Measurements from ENCODE around the gene GLT1D1.
"Not testable (repeated sequence)": the region's sequence is repeated elsewhere in the genome, so short reads cannot be mapped to it uniquely, and the experiment has no call there.

The GLT1D1 gene

GRCh38 chr12:128846671-128847070 is 6.6 kb upstream of the GLT1D1 start:
- not testable (repeated sequence) for H3K27me3 ChIP-seq (ENCODE audit: control insufficient read depth, insufficient read depth, low read length); H3K9me3 ChIP-seq (ENCODE audit: control insufficient read depth, insufficient read depth, low read length); H3K4me1 ChIP-seq (ENCODE audit: control insufficient read depth, insufficient read depth, low read length); H3K4me3 ChIP-seq (ENCODE audit: low read depth, low read length); H3K9ac ChIP-seq (ENCODE audit: low read depth, low read length); H3K36me3 ChIP-seq (ENCODE audit: control insufficient read depth, insufficient read depth, low read length)

DNA sequence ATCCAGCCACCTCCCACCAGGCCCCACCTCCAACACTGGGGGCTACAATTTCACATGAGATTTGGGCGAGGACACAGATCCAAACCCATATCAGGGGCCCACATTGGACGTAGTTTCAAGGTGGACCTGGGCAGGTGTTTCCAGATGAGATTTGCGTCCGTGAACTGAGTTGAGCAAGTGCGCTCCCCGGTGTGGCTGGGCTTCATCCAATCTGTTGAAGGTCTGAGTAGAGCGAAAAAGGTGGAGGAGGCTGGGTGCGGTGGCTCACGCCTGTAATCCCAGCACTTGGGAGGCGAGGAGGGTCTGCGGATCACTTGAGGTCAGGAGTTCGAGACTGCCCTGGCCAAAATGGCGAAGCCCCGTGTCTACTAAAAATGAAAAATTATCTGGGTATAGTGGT is 4.9 kb upstream of the GLT1D1 start:
- Histone ChIP-seq H3K9me3 (ENCODE audit: control insufficient read depth, insufficient read depth, low read length) (no peaks in the 10 kb centered on the region), H3K36me3 (ENCODE audit: control insufficient read depth, insufficient read depth, low read length) (no peaks in the 10 kb centered on the region), H3K4me3 (ENCODE audit: low read depth, low read length) (no peak overlapping the region), H3K4me1 (ENCODE audit: control insufficient read depth, insufficient read depth, low read length) (peaks cover 2% of the 10 kb centered on the region), H3K9ac (ENCODE audit: low read depth, low read length) (no peak overlapping the region), H3K27me3 (ENCODE audit: control insufficient read depth, insufficient read depth, low read length) (peaks cover 12% of the 10 kb centered on the region)

- not testable (repeated sequence) for H3K9ac ChIP-seq (ENCODE audit: low read depth, low read length); H3K9me3 ChIP-seq (ENCODE audit: control insufficient read depth, insufficient read depth, low read length)
Observed at GRCh38 chr12:128849806-128850205, 3.5 kb upstream of the GLT1D1 start.

GRCh38 chr12:128850400-128850799 is 2.9 kb upstream of the GLT1D1 start:
- no peaks in the 10 kb centered on the region for H3K36me3 ChIP-seq (ENCODE audit: control insufficient read depth, insufficient read depth, low read length)
- peaks cover 12% of the 10 kb centered on the region for H3K27me3 ChIP-seq (ENCODE audit: control insufficient read depth, insufficient read depth, low read length)
- no peak overlapping the region for H3K4me3 ChIP-seq (ENCODE audit: low read depth, low read length)
- H3K4me1 ChIP-seq (ENCODE audit: control insufficient read depth, insufficient read depth, low read length), result peaks cover 2% of the 10 kb centered on the region
- H3K9me3 ChIP-seq (ENCODE audit: control insufficient read depth, insufficient read depth, low read length), result no peaks in the 10 kb centered on the region
- no peak overlapping the region for H3K9ac ChIP-seq (ENCODE audit: low read depth, low read length)

More at GRCh38 chr12:128849806-128850205, 3.5 kb upstream of the GLT1D1 start:
- H3K27me3 ChIP-seq (ENCODE audit: control insufficient read depth, insufficient read depth, low read length), result peaks cover 12% of the 10 kb centered on the region
- not testable (repeated sequence) for H3K4me1 ChIP-seq (ENCODE audit: control insufficient read depth, insufficient read depth, low read length); H3K36me3 ChIP-seq (ENCODE audit: control insufficient read depth, insufficient read depth, low read length); H3K4me3 ChIP-seq (ENCODE audit: low read depth, low read length)

DNA sequence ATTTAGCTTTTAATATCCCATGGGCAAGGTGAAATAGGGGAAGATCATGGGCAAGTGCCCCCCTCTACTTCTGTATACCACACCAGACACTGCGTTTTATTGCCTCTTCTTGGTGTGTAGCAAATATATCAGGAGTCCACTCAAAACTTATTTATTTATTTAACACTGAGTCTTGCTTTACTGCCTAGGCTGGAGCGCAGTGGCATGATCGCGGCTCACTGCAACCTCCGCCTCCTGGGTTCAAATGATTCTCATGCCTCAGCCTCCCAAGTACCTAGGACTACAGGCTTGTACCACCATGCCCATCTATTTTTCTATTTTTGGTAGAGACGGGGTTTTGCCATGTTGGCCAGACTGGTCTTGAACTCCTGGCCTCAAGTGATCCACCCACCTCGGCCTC is 1.8 kb upstream of the GLT1D1 start:
- H3K36me3 ChIP-seq (ENCODE audit: control insufficient read depth, insufficient read depth, low read length); H3K4me3 ChIP-seq (ENCODE audit: low read depth, low read length); H3K4me1 ChIP-seq (ENCODE audit: control insufficient read depth, insufficient read depth, low read length); H3K9ac ChIP-seq (ENCODE audit: low read depth, low read length); H3K9me3 ChIP-seq (ENCODE audit: control insufficient read depth, insufficient read depth, low read length): not testable (repeated sequence)
- peaks cover 12% of the 10 kb centered on the region for H3K27me3 ChIP-seq (ENCODE audit: control insufficient read depth, insufficient read depth, low read length)

DNA sequence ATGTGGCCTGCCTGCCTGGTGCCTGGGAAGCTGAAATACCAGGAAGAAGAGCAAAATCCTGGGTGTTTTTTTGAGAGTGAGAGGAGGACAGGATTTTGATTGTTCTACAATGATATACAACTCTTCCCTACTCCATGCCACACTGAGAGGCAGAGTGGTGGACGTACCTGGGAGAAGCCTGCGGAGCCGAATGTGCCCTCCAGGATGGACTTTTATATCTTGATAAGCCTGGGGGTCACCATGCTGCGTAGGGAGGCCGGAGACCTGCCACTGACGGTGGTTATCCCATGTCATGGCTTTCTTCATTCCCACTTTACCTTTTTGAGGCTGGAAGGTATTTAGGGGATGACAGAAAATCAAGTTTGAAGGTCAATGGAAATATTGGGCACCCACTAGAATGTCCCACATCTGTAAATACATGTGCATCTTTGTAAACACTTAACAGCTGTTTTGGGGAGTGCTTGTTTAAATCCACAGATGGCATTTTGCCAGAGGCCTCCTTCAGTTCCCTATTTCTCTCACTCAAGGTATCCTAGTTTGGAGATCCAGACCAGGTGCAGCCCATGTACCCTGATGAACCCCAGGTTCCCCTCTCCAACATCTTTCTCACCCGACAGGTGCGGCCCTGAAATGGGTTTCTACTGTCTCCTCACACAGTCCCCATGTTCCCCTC is 1.1 kb upstream of the GLT1D1 start:
- no peaks in the 10 kb centered on the region for H3K9me3 ChIP-seq (ENCODE audit: control insufficient read depth, insufficient read depth, low read length)
- peaks cover 2% of the 10 kb centered on the region for H3K4me1 ChIP-seq (ENCODE audit: control insufficient read depth, insufficient read depth, low read length)
- H3K4me3 ChIP-seq (ENCODE audit: low read depth, low read length), result no peak overlapping the region
- H3K36me3 ChIP-seq (ENCODE audit: control insufficient read depth, insufficient read depth, low read length), result no peaks in the 10 kb centered on the region
- H3K9ac ChIP-seq (ENCODE audit: low read depth, low read length), result no peak overlapping the region
- peaks cover 12% of the 10 kb centered on the region for H3K27me3 ChIP-seq (ENCODE audit: control insufficient read depth, insufficient read depth, low read length)

GRCh38 chr12:128853600-128854197 is 421 bp downstream of the GLT1D1 start:
- H3K4me3 ChIP-seq (ENCODE audit: low read depth, low read length), result peak overlapping the region; percentile 65
- no peaks in the 10 kb centered on the region for H3K9me3 ChIP-seq (ENCODE audit: control insufficient read depth, insufficient read depth, low read length)
- no peak overlapping the region for H3K9ac ChIP-seq (ENCODE audit: low read depth, low read length)
- H3K36me3 ChIP-seq (ENCODE audit: control insufficient read depth, insufficient read depth, low read length), result no peaks in the 10 kb centered on the region
- peaks cover 12% of the 10 kb centered on the region for H3K27me3 ChIP-seq (ENCODE audit: control insufficient read depth, insufficient read depth, low read length)
- H3K4me1 ChIP-seq (ENCODE audit: control insufficient read depth, insufficient read depth, low read length), result peaks cover 2% of the 10 kb centered on the region

GRCh38 chr12:128856035-128856790 is 2.9 kb downstream of the GLT1D1 start:
- Histone ChIP-seq H3K9ac (ENCODE audit: low read depth, low read length) (no peak overlapping the region), H3K9me3 (ENCODE audit: control insufficient read depth, insufficient read depth, low read length) (no peaks in the 10 kb centered on the region), H3K4me1 (ENCODE audit: control insufficient read depth, insufficient read depth, low read length) (no peaks in the 10 kb centered on the region), H3K4me3 (ENCODE audit: low read depth, low read length) (no peak overlapping the region), H3K36me3 (ENCODE audit: control insufficient read depth, insufficient read depth, low read length) (no peaks in the 10 kb centered on the region), H3K27me3 (ENCODE audit: control insufficient read depth, insufficient read depth, low read length) (peaks cover 12% of the 10 kb centered on the region)

DNA sequence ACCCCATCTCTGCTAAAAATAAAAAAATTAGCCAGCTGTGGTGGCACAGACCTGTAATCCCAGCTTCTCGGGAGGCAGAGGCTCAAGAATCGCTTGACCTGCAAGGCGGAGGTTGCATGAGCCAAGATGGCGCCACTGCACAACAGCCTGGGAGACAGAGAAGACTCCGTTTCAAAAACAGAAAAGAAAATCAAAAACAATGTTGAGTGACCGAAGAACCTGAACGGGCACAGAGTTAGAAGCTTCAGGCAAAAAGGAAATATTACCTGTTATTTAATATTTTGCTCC is 3.5 kb downstream of the GLT1D1 start:
- Histone ChIP-seq H3K9ac (ENCODE audit: low read depth, low read length) (no peak overlapping the region), H3K27me3 (ENCODE audit: control insufficient read depth, insufficient read depth, low read length) (peaks cover 12% of the 10 kb centered on the region), H3K36me3 (ENCODE audit: control insufficient read depth, insufficient read depth, low read length) (no peaks in the 10 kb centered on the region), H3K9me3 (ENCODE audit: control insufficient read depth, insufficient read depth, low read length) (no peaks in the 10 kb centered on the region), H3K4me1 (ENCODE audit: control insufficient read depth, insufficient read depth, low read length) (no peaks in the 10 kb centered on the region), H3K4me3 (ENCODE audit: low read depth, low read length) (no peak overlapping the region)

GRCh38 chr12:128857133-128857763 is 4.0 kb downstream of the GLT1D1 start:
- H3K4me1 ChIP-seq (ENCODE audit: control insufficient read depth, insufficient read depth, low read length), result no peaks in the 10 kb centered on the region
- no peaks in the 10 kb centered on the region for H3K36me3 ChIP-seq (ENCODE audit: control insufficient read depth, insufficient read depth, low read length)
- H3K27me3 ChIP-seq (ENCODE audit: control insufficient read depth, insufficient read depth, low read length), result peaks cover 9% of the 10 kb centered on the region
- no peaks in the 10 kb centered on the region for H3K9me3 ChIP-seq (ENCODE audit: control insufficient read depth, insufficient read depth, low read length)
- no peak overlapping the region for H3K4me3 ChIP-seq (ENCODE audit: low read depth, low read length)
- H3K9ac ChIP-seq (ENCODE audit: low read depth, low read length), result no peak overlapping the region

DNA sequence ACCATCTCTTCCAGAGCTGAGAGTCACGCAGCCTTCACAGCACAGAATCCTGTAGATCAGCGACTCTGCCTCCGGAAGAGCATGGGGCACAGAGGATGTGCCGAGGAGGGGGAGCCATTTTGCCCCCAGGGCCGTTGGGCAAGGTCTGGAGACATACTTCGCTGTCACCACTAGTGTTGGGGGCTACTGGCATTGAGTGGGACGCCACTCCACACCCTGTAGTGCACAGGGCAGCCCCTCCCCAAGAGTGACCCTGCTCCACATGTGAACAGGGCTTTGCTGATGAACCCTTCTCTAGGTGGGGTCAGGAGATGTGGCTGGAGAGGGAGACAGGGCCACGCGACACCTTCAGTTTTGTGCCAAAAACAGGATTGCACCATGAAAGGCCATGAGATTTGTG is 6.0 kb downstream of the GLT1D1 start:
- Histone ChIP-seq H3K9ac (ENCODE audit: low read depth, low read length) (no peak overlapping the region), H3K27me3 (ENCODE audit: control insufficient read depth, insufficient read depth, low read length) (no peaks in the 10 kb centered on the region), H3K4me1 (ENCODE audit: control insufficient read depth, insufficient read depth, low read length) (no peaks in the 10 kb centered on the region), H3K4me3 (ENCODE audit: low read depth, low read length) (no peak overlapping the region), H3K36me3 (ENCODE audit: control insufficient read depth, insufficient read depth, low read length) (no peaks in the 10 kb centered on the region), H3K9me3 (ENCODE audit: control insufficient read depth, insufficient read depth, low read length) (no peaks in the 10 kb centered on the region)

Measured in iPS-15b (cell line).